Activated naive CD4-positive, alpha-beta T cell treated with anti-CD3 and anti-CD28 coated beads, Interleukin-2, amount 50 U/mL, for 16 hours (primary cell): ENCODE measurements around the gene NSD1.
"Not testable (repeated sequence)": the region's sequence is repeated elsewhere in the genome, so short reads cannot be mapped to it uniquely, and the experiment has no call there.

Experiments used
- DNase-seq: peaks from one replicate; pipeline ENCODE4 v3.0.0-alpha.2; 2020

The NSD1 gene

GRCh38 chr5:177332031-177332895 is 198.7 kb downstream of the NSD1 start:
- no peak for DNase-seq

DNA sequence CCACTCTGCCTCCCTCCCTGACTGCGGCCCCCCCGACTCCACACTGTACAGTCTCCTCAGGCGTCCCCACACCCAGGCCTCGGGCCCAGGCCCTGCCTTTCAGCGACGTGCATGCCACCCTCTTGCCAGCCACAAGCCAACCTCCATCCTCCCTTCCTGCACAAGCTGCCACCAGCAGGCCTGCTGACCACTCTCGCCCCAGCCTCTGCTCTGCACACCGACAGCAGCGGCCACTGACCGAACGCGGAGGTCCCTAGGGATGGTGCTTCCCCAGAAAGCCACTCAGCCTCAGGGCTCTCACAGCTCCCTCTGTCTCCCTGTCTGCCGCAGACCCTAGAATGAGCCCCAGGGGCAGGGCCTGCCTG is 199.3 kb downstream of the NSD1 start:
- DNase-seq: no peak

DNA sequence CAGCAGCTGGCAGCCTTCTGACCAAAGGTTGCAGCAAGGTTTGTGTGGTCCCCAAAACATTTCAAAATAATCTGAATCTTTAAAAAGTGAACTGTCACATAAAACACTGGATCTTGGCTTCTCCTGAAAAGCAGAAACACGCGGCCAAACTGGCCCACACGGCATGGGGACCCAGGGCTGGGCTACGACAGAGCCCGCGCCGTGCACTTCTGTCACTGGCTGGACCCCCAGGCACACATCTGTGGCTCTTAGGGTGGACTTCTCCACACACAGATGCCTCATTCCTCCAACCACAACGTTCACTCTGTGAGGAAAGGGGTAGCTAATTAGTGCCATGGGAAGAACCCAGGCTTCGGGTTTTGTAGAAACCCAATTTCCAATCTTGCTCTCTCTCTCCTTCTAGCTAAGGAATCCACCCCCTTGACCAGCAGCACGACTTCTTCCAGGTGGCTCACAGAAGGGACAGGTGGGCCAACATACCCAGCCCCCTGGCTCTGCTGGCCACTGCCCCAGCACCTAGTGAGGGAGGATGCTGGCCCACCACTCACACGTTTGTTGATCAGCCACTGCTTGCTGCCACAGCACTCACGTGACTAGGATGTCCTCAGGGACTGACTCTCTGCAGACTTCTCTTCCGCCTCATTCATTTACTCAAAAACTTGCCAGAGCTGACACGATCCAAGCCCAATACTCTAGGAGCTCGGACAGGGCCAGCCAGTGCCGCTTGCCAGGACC is 200.0 kb downstream of the NSD1 start:
- no peak for DNase-seq

DNA sequence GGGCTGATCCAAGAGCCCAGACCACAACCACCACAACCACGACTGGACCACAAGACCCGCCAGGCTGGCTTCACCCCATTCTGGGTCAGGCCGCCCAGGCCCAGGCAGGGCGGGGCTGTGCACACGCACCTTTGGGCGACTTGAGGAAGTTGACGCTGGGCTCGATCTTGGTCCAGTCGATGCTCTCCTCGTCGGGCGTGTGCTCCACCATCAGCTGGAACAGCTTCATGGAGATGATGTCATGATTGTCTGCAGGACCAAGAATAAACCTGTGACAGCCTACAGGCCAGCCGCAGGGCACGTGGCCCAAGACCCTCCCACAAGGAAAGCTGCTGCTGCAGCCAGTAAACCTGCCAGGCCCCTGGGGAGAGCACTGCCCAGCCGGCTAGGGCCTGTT is 200.6 kb downstream of the NSD1 start:
- DNase-seq: no peak

GRCh38 chr5:177334781-177335700 is 201.5 kb downstream of the NSD1 start:
- no peak for DNase-seq

DNA sequence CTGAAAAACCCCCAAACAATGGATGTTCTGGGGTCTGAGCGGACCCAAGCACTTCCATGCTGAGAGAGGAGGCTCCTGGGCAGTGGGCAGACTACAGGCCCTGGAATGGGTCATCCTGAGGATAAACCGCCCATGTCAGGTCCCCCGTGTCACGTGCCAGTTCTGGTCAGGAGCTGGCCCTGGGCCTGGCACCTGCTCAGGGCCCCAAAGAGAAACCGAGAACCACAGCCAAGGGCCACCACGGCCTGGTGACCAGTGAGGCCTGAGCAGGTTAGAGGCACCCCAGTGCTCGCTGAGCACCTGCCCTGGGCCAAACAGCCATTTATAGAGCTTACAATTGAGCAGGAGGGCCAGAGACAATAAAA is 202.1 kb downstream of the NSD1 start:
- DNase-seq: no peak

DNA sequence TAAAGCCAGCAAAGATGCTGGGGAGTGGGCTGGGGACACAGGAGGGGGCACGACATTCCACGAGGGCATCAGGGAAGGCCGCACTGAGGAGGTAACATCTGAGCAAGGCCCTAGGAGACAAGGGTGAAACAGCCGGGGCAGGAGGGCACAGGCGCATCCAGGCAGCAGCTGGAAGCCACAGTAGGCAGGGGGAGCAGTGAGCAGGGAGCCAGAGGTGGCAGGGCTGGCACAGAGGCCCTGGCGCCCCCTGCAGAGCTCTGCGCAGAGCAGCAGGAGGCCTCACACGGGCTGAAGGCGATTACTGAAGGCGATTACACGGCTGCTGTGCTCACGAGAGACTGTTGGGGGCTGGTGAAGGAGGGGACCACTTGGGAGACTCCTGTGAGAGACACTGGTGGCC is 202.5 kb downstream of the NSD1 start:
- no peak for DNase-seq

DNA sequence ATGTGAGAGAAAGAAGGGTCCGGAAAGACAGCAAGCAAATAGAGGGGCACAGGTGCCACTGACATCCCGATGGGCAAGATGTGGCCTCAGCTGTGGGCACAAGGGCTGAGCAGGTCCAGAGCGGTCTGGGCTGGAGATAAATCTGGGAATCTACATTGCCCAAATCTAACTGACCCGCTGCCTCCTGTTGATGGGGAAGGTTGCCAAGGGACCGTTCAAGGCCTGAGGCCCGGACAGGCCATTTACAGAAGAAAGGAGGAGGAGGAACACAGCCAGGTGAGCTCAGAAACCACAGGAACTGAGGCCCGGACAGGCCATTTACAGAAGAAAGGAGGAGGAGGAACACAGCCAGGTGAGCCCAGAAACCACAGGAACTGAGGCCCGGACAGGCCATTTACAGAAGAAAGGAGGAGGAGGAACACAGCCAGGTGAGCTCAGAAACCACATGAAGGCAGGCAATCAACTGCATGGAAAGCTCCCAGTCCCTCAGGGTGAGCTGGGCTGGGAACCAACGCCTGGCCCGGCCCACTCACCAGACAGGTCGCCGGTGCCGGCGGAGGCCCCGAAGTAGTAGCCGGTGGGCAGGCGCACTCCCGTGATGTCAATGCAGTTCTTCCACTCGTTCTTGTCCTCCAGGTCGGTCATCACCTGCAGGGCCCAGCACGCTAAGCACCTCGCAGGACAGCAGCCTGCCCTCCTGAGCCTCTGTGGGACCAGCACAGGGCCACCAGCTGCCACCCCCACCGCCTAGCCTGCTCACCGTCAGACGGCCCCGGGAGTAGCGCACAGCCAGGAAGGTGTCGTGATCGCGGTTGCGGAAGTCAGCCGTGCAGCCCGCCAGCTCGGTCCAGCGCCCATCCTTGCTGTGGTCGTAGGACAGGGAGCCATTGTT is 203.3 kb downstream of the NSD1 start:
- DNase-seq: no peak

DNA sequence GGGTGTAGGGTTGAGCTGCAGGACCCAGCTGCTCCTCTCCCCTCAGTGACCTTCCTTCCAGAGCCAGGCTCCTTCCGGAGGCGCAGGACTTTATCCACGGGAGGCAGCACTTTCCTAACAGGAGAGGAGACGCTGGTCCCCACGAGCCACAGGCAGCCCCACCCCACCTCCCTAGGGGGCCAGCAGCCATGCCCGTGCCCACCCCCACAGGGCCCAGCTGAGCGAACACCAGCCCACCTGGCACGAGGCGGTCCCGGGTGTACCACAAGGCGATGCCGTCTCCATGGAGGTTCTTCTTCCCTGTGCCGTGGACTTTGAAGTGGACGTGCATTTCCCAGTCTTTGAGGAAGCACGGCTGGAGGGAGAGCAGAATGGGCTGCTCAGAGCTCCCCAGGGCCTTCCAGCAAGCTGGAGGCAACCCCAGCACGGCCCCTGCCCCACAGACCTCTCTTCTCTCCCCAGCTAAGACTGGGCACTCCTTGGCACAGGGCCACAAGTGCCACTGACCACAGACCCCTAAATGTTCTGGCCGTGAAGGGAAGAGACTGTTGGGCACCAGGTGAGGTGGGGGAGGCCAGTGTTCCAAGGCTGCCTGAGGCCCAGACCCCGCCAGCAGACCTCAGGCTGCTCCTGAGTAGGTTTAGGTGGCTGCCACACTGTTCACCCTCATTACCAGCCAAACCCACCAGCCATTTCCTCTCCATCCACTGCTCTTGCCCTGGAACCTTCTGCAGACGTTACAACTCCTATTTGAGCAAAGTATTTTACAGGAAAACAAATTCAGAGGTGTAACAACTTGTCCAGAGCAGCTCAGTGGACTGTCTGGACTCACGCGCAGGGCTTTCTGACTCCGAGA is 204.9 kb downstream of the NSD1 start:
- DNase-seq: no peak

GRCh38 chr5:177339107-177339638 is 205.6 kb downstream of the NSD1 start:
- DNase-seq: no peak

- not testable (repeated sequence) for DNase-seq
Observed at GRCh38 chr5:177343000-177343399, 209.4 kb downstream of the NSD1 start.

GRCh38 chr5:177343777-177344176 is 210.2 kb downstream of the NSD1 start:
- no peak for DNase-seq

DNA sequence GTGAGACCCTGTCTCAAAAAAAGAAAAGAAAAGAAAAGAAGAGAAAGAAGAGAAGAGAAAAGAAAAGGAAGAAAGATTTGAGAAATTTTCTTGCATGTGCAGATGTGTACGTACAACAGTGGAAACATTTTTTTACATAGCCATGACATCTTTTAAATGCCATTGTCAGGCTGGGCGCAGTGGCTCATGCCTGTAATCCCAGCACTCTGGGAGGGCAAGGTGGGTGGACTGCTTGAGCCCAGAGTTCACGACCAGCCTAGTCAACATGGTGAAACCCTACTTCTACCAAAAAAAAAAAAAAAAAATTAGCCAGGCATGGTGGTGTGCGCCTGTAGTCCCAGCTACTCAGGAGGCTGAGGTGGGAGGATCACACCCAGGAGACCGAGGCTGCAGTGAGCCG is 211.3 kb downstream of the NSD1 start:
- no peak for DNase-seq

DNA sequence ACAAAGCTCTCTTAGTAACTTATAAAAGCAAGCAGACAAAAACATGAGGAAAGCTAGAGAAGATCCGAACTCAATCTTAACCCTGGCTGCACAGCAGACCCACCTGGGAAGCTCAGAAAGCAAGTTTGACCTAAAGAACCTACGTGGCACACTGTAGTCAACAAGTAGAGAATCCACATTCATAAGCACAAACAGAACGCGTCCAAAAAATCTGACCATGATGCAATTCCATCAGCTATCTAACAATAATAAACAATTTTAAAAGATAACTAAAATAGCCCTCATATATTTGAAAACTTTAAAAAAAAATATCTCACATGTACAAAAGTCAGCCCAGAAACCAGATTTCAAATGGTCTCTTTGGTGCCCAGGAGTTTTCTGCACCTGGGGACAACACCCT is 213.2 kb downstream of the NSD1 start:
- DNase-seq: no peak

- no peak for DNase-seq
Observed at GRCh38 chr5:177347699-177348098, 214.1 kb downstream of the NSD1 start.

DNA sequence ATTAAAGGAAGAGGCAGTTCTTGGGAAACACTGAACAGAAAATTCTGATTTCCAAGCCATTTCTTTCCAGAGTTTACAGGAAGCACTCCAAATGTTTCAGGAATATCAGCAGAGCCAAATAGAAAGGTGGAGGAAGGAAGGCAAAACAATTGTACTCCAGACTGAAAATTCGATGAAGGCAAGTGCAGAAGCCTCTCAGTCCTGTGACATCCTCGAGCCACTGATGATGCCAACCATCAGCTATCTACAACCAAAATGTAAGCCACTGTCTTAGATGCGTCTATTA is 215.7 kb downstream of the NSD1 start:
- no peak for DNase-seq

- DNase-seq: no peak
Observed at GRCh38 chr5:177349762-177350161, 216.2 kb downstream of the NSD1 start.
